ENCODE data around the gene SLC15A1.

The SLC15A1 gene

DNA sequence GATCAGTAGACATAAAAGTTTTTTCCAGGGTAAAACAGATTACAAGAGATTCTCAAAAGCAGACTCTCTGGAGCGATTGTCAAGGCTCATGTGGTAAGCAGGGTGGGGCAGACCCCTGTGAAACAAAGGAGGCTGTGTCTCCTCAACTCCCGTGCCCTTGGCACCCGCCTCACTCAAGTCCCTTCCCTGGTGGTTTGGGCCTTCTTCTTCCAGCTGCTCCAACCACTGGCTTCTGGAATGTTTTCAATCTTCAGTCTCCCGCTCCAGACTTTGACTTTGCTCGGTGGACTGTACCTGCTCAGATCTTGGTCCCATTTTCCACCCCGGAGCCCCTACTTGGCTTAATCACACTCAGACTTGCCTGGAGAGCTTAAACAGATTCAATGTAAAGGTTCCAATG, 100.7 kb downstream of the SLC15A1 start:
- TF ChIP-seq, protein P1, sequence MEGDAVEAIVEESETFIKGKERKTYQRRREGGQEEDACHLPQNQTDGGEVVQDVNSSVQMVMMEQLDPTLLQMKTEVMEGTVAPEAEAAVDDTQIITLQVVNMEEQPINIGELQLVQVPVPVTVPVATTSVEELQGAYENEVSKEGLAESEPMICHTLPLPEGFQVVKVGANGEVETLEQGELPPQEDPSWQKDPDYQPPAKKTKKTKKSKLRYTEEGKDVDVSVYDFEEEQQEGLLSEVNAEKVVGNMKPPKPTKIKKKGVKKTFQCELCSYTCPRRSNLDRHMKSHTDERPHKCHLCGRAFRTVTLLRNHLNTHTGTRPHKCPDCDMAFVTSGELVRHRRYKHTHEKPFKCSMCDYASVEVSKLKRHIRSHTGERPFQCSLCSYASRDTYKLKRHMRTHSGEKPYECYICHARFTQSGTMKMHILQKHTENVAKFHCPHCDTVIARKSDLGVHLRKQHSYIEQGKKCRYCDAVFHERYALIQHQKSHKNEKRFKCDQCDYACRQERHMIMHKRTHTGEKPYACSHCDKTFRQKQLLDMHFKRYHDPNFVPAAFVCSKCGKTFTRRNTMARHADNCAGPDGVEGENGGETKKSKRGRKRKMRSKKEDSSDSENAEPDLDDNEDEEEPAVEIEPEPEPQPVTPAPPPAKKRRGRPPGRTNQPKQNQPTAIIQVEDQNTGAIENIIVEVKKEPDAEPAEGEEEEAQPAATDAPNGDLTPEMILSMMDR (IDR thresholded peaks at IDR 0.05; ENCODE audit: insufficient read depth, low read depth, low read length, missing control alignments), result no peak
- DNase-seq (ENCODE audit: low read depth), result no peak
- no peak overlapping the region for H3K4me3 ChIP-seq (ENCODE audit: low read depth, low read length)

DNA sequence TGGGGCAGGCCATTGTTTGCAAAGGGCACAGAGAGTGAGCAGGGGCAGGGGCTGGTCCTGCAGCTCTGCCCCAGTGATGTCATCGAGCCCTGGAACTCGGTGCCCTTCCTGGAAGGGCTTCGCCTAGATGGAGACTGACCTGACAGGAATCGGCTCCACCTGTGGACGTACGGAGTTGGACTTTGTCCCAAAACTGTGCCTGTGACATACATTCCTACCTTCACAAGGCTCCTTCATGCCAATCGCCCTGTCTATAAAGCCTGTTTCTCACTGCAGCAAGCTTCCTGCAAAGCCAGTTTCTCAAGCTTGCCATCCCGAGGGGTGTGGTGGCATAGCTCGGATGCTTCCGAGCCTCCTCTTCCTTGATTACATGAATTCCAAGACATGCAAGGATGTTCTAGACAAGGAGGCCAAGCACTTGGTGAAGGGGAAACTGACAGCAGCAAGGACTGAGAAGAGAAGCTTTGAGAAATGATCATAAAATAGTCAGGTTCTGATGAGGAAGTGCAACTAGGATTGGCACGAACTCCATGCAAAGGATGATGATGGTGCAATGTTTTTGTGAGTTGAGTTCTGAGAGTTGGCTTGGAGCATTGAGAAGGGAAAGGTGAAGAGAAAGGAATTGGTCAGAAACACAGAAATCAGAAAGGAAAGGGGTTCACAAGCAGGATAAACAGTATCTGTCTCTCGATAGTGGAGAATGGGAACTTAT, 101.9 kb downstream of the SLC15A1 start:
- TF ChIP-seq, protein P1 (IDR thresholded peaks at IDR 0.05; ENCODE audit: insufficient read depth, low read depth, low read length, missing control alignments), result no peak
- DNase-seq (ENCODE audit: low read depth), result no peak

DNA sequence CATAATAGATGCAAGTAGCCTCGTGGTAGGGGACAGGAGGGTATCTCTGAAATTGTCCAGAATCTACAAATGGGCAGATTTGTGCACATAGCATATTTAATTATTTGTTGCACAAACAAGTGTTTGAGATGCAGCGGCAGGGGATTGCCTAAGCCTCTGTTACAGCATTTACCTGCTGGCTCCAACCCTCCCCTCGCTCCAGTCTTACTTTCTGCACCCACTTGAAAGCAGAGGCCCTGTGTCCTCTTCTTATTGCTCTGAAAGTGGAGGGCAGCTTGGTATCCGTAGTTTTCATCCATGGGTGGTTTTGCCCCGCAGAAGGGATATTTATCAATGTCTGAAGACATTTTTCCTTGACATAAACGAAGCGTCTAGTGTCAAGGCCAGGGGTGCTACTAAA, 102.6 kb downstream of the SLC15A1 start:
- no peak overlapping the region for H3K4me3 ChIP-seq (ENCODE audit: low read depth, low read length)
- TF ChIP-seq, protein P1 (IDR thresholded peaks at IDR 0.05; ENCODE audit: insufficient read depth, low read depth, low read length, missing control alignments), result no peak
- no peak for DNase-seq (ENCODE audit: low read depth)

More for the DNA sequence above, 101.9 kb downstream of the SLC15A1 start:
- no peak overlapping the region for H3K4me3 ChIP-seq (ENCODE audit: low read depth, low read length)

DNA sequence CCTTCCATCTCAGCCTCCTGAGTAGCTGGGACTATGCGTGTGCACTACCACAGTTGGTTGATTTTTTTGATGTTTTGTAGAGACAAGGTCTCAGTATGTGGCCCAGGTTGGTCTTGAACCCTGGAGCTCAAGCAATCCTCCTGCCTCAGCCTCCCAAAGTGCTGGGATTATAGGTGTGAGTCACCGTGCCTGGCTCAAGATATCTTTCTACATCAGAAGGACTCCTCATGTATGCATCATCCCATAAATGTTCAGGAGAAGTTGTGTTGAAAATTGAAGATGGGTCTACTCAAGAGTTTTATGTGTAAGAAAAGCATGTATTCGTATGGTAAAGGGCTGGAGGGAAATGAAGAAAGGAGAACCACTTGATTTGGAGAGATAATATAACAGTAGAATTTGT, 103.8 kb downstream of the SLC15A1 start:
- no peak for DNase-seq (ENCODE audit: low read depth)
- TF ChIP-seq, protein P1 (IDR thresholded peaks at IDR 0.05; ENCODE audit: insufficient read depth, low read depth, low read length, missing control alignments), result no peak
- no peak overlapping the region for H3K4me3 ChIP-seq (ENCODE audit: low read depth, low read length)

DNA sequence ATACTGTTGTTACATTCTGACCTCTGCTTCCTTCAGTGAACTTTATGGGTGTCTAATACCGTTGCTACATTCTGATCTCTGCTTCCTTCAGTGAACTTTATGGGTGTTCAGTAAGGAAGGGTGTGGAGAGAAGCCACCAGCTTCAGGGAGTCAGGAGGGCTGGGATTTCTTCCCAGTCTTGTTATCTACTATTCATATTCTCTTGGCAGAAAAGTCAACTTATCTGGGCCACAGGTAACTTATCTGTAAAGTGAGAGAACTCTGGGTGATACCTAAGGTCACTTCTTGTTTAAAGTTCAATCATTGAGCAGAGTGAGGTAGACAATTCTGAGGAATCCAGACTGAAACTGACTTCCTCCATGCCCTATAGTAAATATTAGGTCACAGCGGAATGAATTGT, 104.3 kb downstream of the SLC15A1 start:
- TF ChIP-seq, protein P1 (IDR thresholded peaks at IDR 0.05; ENCODE audit: insufficient read depth, low read depth, low read length, missing control alignments), result no peak
- no peak for DNase-seq (ENCODE audit: low read depth)

DNA sequence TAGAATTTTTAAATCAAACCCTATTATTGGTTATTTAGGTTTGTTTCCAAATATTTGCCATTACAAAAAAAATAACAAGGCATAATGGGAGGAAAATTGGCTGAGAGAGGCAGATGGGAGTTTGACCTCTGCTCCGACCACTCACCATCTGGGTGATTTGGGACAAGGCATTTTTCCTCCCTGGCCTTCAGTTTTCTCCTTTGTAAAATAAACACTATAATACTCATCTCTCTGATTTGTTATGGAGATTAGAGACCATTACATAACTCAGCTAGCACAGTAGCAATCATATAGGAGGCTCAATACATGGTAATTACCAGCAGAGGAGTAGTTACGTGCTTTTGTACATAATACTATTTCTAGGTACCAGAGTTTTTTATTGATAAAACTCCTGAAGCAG, 105.4 kb downstream of the SLC15A1 start:
- TF ChIP-seq, protein P1 (IDR thresholded peaks at IDR 0.05; ENCODE audit: insufficient read depth, low read depth, low read length, missing control alignments), result no peak
- no peak for DNase-seq (ENCODE audit: low read depth)
- H3K4me3 ChIP-seq (ENCODE audit: low read depth, low read length), result no peak overlapping the region

More for the DNA sequence above, 104.3 kb downstream of the SLC15A1 start:
- no peak overlapping the region for H3K4me3 ChIP-seq (ENCODE audit: low read depth, low read length)

DNA sequence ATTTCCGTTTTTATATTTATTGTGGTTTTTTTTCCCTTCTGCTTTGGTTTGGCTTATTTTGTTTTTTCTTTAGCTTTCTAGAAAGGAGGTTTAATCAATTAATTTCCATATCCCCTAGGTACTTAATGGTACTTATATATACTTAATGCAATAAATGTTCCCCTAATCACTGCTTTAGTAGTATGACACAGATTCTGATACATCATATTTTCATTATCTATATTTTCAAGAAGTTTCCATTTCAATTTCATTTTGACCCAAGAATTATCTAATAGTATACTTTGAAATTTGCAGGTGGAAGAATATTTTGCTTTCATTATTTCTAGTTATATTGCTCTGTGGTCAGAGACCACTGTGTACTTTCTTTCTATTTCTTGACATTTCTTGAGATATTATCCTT, 109.0 kb downstream of the SLC15A1 start:
- TF ChIP-seq, protein P1 (IDR thresholded peaks at IDR 0.05; ENCODE audit: insufficient read depth, low read depth, low read length, missing control alignments), result no peak
- no peak for DNase-seq (ENCODE audit: low read depth)
- no peak overlapping the region for H3K4me3 ChIP-seq (ENCODE audit: low read depth, low read length)

Measured in GM12865 (cell line).